ENCODE results near the gene WNK4.

WNK4 gene

GRCh38 chr17:42832934-42833766 is 52.7 kb downstream of the WNK4 start, which contains the start of gene PSME3:
PSME3 (plus strand) TSS chr17:42833397; CDS start chr17:42833632, 235 bp downstream.
- TF ChIP-seq GATA3 (IDR thresholded peaks at IDR 0.05; ENCODE audit: low read depth, low read length): no peak
- TF ChIP-seq GATA2 (IDR thresholded peaks at IDR 0.05; ENCODE audit: low read depth, low read length): no peak; the same call in 1 of the 2 replicates

- TF ChIP-seq GATA3 (IDR thresholded peaks at IDR 0.05; ENCODE audit: low read depth, low read length): no peak
- TF ChIP-seq GATA2 (IDR thresholded peaks at IDR 0.05; ENCODE audit: low read depth, low read length): no peak
These were observed 53.5 kb downstream of the WNK4 start for GRCh38 chr17:42833767-42834422.

- TF ChIP-seq GATA2 (IDR thresholded peaks at IDR 0.05; ENCODE audit: low read depth, low read length) (no peak), GATA3 (IDR thresholded peaks at IDR 0.05; ENCODE audit: low read depth, low read length) (no peak)
These were observed 55.3 kb downstream of the WNK4 start for GRCh38 chr17:42835732-42836131.

GRCh38 chr17:42841975-42842685 is 61.7 kb downstream of the WNK4 start:
- TF ChIP-seq GATA2 (IDR thresholded peaks at IDR 0.05; ENCODE audit: low read depth, low read length) (no peak), GATA3 (IDR thresholded peaks at IDR 0.05; ENCODE audit: low read depth, low read length) (no peak)

GRCh38 chr17:42843358-42843934 is 63.0 kb downstream of the WNK4 start:
- TF ChIP-seq GATA2 (IDR thresholded peaks at IDR 0.05; ENCODE audit: low read depth, low read length) (no peak), GATA3 (IDR thresholded peaks at IDR 0.05; ENCODE audit: low read depth, low read length) (no peak)

GRCh38 chr17:42844271-42844670 is 63.9 kb downstream of the WNK4 start, which contains the start of gene AOC2:
AOC2 (plus strand) TSS chr17:42844580; CDS start chr17:42844627, 47 bp downstream.
- no peak for TF ChIP-seq GATA2 (IDR thresholded peaks at IDR 0.05; ENCODE audit: low read depth, low read length)
- TF ChIP-seq GATA3 (IDR thresholded peaks at IDR 0.05; ENCODE audit: low read depth, low read length): no peak

GRCh38 chr17:42844761-42845555 is 64.5 kb downstream of the WNK4 start:
- TF ChIP-seq GATA2 (IDR thresholded peaks at IDR 0.05; ENCODE audit: low read depth, low read length) (no peak), GATA3 (IDR thresholded peaks at IDR 0.05; ENCODE audit: low read depth, low read length) (no peak)

GRCh38 chr17:42845556-42845917 is 65.1 kb downstream of the WNK4 start:
- no peak for TF ChIP-seq GATA3 (IDR thresholded peaks at IDR 0.05; ENCODE audit: low read depth, low read length)
- no peak for TF ChIP-seq GATA2 (IDR thresholded peaks at IDR 0.05; ENCODE audit: low read depth, low read length)

- no peak for TF ChIP-seq GATA3 (IDR thresholded peaks at IDR 0.05; ENCODE audit: low read depth, low read length)
- no peak for TF ChIP-seq GATA2 (IDR thresholded peaks at IDR 0.05; ENCODE audit: low read depth, low read length)
These were observed 65.6 kb downstream of the WNK4 start for GRCh38 chr17:42845918-42846593.

All from SH-SY5Y (cell line).